Breast epithelium (tissue), 3 donors: ENCODE measurements around the gene CIT.

Experiments used
- CTCF ChIP-seq, 3 donors: fragments of 450-650 bp; IDR thresholded peaks; one replicate each; pipeline ENCODE4 v1.5.1; 2016 to 2017; ENCODE audit warnings: antibody characterized with exemption in 3 of 3, mild to moderate bottlenecking in 3 of 3, moderate library complexity in 3 of 3
- POLR2A ChIP-seq: fragments of 450-650 bp; IDR thresholded peaks from one replicate; pipeline ENCODE4 v1.6.1; 2016; ENCODE audit warnings: antibody characterized with exemption, mild to moderate bottlenecking, moderate library complexity

- TF ChIP-seq POLR2A = no peak
- TF ChIP-seq CTCF (IDR thresholded peaks at IDR 0.05) = no peak
Observed at GRCh38 chr12:119679081-119679480, 198.0 kb downstream of the CIT start.
